Measurements from ENCODE around the gene NR2F6. TPM values are rescaled to one million over a fixed set of nuclear protein-coding genes. Genes with fewer than 3 reads are reported as not detected.
A peak's percentile ranks its signal among the peaks of the same experiment; 100 is the strongest.

The NR2F6 gene
- total and polyA plus RNA-seq, 4 donors, result 10.4 to 27.7 (median 21.5) TPM

GRCh38 chr19:17236811-17237543, 8.7 kb downstream of the NR2F6 start:
- H3K4me3 ChIP-seq (ENCODE audit: low read length in 2 of 2), result no peak overlapping the region
- no peaks in the 10 kb centered on the region for H3K27me3 ChIP-seq (ENCODE audit: control insufficient read depth in 1 of 2, insufficient read depth in 2 of 2, low read length in 1 of 2)
- WGBS, 2 donors, result 88 to 90% methylated on average over 18 of the region's 18 CpGs
- H3K4me1 ChIP-seq (ENCODE audit: control insufficient read depth in 1 of 2, insufficient read depth in 2 of 2, low read length in 2 of 2), result peaks cover 0 to 3% of the 10 kb centered on the region in 2 donors
- H3K36me3 ChIP-seq (ENCODE audit: control insufficient read depth in 1 of 2, insufficient read depth in 2 of 2, low read length in 1 of 2), result no peaks in the 10 kb centered on the region
- ATAC-seq (ENCODE audit: low FRiP score) (no peak), DNase-seq (no peak)
- intact Hi-C loops (cut with DNase I), result no loop called here
- no peak overlapping the region for H3K27ac ChIP-seq (ENCODE audit: low read depth in 1 of 2, low read length in 2 of 2)
- H3K9me3 ChIP-seq (ENCODE audit: control insufficient read depth, low read length), result no peaks in the 10 kb centered on the region

GRCh38 chr19:17235971-17236777, 9.5 kb downstream of the NR2F6 start:
- ATAC-seq (ENCODE audit: low FRiP score) (peak; percentile 23), DNase-seq (no peak)
- 9 to 24% methylated on average over 8 to 24 of the region's 27 CpGs for WGBS, 2 donors

GRCh38 chr19:17235300-17235970, 10.3 kb downstream of the NR2F6 start:
- ATAC-seq (ENCODE audit: low FRiP score) (peak; percentile 92), DNase-seq (peak; percentile 86 to 92)
- Histone ChIP-seq H3K36me3 (ENCODE audit: control insufficient read depth in 1 of 2, insufficient read depth in 2 of 2, low read length in 1 of 2) (no peaks in the 10 kb centered on the region), H3K9me3 (ENCODE audit: control insufficient read depth, low read length) (no peaks in the 10 kb centered on the region), H3K27me3 (ENCODE audit: control insufficient read depth in 1 of 2, insufficient read depth in 2 of 2, low read length in 1 of 2) (no peaks in the 10 kb centered on the region), H3K4me1 (ENCODE audit: control insufficient read depth in 1 of 2, insufficient read depth in 2 of 2, low read length in 2 of 2) (peaks cover 0 to 3% of the 10 kb centered on the region in 2 donors), H3K27ac (ENCODE audit: low read depth in 1 of 2, low read length in 2 of 2) (peak overlapping the region in 1 of 2 donors; percentile 25), H3K4me3 (ENCODE audit: low read length in 2 of 2) (peak overlapping the region; percentile 17 to 43)
- intact Hi-C loops (cut with DNase I), result no loop called here
- 6 to 12% methylated on average over 68 to 80 of the region's 80 CpGs for whole genome bisulfite sequencing, 2 donors

More at GRCh38 chr19:17235971-17236777, 9.5 kb downstream of the NR2F6 start:
- no peak overlapping the region for H3K27ac ChIP-seq (ENCODE audit: low read depth in 1 of 2, low read length in 2 of 2)
- no peaks in the 10 kb centered on the region for H3K36me3 ChIP-seq (ENCODE audit: control insufficient read depth in 1 of 2, insufficient read depth in 2 of 2, low read length in 1 of 2)
- H3K4me1 ChIP-seq (ENCODE audit: control insufficient read depth in 1 of 2, insufficient read depth in 2 of 2, low read length in 2 of 2), result peaks cover 0 to 3% of the 10 kb centered on the region in 2 donors
- peak overlapping the region in 1 of 2 donors; percentile 43 for H3K4me3 ChIP-seq (ENCODE audit: low read length in 2 of 2)
- H3K27me3 ChIP-seq (ENCODE audit: control insufficient read depth in 1 of 2, insufficient read depth in 2 of 2, low read length in 1 of 2), result no peaks in the 10 kb centered on the region
- intact Hi-C loops (cut with DNase I), result no loop called here
- H3K9me3 ChIP-seq (ENCODE audit: control insufficient read depth, low read length), result no peaks in the 10 kb centered on the region

GRCh38 chr19:17234911-17235299, 10.8 kb downstream of the NR2F6 start:
- peak; percentile 65 for ATAC-seq (ENCODE audit: low FRiP score)
- H3K9me3 ChIP-seq (ENCODE audit: control insufficient read depth, low read length), result no peaks in the 10 kb centered on the region
- no peak overlapping the region for H3K27ac ChIP-seq (ENCODE audit: low read depth in 1 of 2, low read length in 2 of 2)
- peak in 1 of 2 donors; percentile 72 for DNase-seq
- intact Hi-C loops (cut with DNase I), result no loop called here
- H3K4me1 ChIP-seq (ENCODE audit: control insufficient read depth in 1 of 2, insufficient read depth in 2 of 2, low read length in 2 of 2), result peaks cover 0 to 3% of the 10 kb centered on the region in 2 donors
- H3K36me3 ChIP-seq (ENCODE audit: control insufficient read depth in 1 of 2, insufficient read depth in 2 of 2, low read length in 1 of 2), result no peaks in the 10 kb centered on the region
- H3K27me3 ChIP-seq (ENCODE audit: control insufficient read depth in 1 of 2, insufficient read depth in 2 of 2, low read length in 1 of 2), result no peaks in the 10 kb centered on the region
- 39 to 43% methylated on average over 11 of the region's 11 CpGs for WGBS, 2 donors
- no peak overlapping the region for H3K4me3 ChIP-seq (ENCODE audit: low read length in 2 of 2)

- H3K4me3 ChIP-seq (ENCODE audit: low read length in 2 of 2), result no peak overlapping the region
- no peaks in the 10 kb centered on the region for H3K36me3 ChIP-seq (ENCODE audit: control insufficient read depth in 1 of 2, insufficient read depth in 2 of 2, low read length in 1 of 2)
- no peak overlapping the region for H3K27ac ChIP-seq (ENCODE audit: low read depth in 1 of 2, low read length in 2 of 2)
- ATAC-seq (ENCODE audit: low FRiP score) (no peak), DNase-seq (no peak)
- H3K27me3 ChIP-seq (ENCODE audit: control insufficient read depth in 1 of 2, insufficient read depth in 2 of 2, low read length in 1 of 2), result no peaks in the 10 kb centered on the region
- 88 to 91% methylated on average over 25 of the region's 25 CpGs for WGBS, 2 donors
- H3K9me3 ChIP-seq (ENCODE audit: control insufficient read depth, low read length), result no peaks in the 10 kb centered on the region
- peaks cover 0 to 3% of the 10 kb centered on the region in 2 donors for H3K4me1 ChIP-seq (ENCODE audit: control insufficient read depth in 1 of 2, insufficient read depth in 2 of 2, low read length in 2 of 2)
- intact Hi-C loops (cut with DNase I), result no loop called here
These were observed 13.5 kb downstream of the NR2F6 start for GRCh38 chr19:17232258-17232657.

GRCh38 chr19:17229890-17230289, 15.8 kb downstream of the NR2F6 start:
- intact Hi-C loops (cut with DNase I), result loop anchor here in 1 of 2 donors (5.0 kb wide), 1 partner anchor 153 kb away; the partner anchor contains the start of genes HAUS8 and MYO9B
- Histone ChIP-seq H3K4me3 (ENCODE audit: low read length in 2 of 2) (no peak overlapping the region), H3K27ac (ENCODE audit: low read depth in 1 of 2, low read length in 2 of 2) (no peak overlapping the region), H3K4me1 (ENCODE audit: control insufficient read depth in 1 of 2, insufficient read depth in 2 of 2, low read length in 2 of 2) (peaks cover 0 to under 1% of the 10 kb centered on the region in 2 donors), H3K36me3 (ENCODE audit: control insufficient read depth in 1 of 2, insufficient read depth in 2 of 2, low read length in 1 of 2) (no peaks in the 10 kb centered on the region), H3K9me3 (ENCODE audit: control insufficient read depth, low read length) (no peaks in the 10 kb centered on the region), H3K27me3 (ENCODE audit: control insufficient read depth in 1 of 2, insufficient read depth in 2 of 2, low read length in 1 of 2) (no peaks in the 10 kb centered on the region)
- WGBS, 2 donors, result 92 to 98% methylated on average over 3 of the region's 3 CpGs
- no peak for ATAC-seq (ENCODE audit: low FRiP score)
- no peak for DNase-seq

GRCh38 chr19:17227798-17228367, 17.8 kb downstream of the NR2F6 start:
- intact Hi-C loops (cut with DNase I), result loop anchor here in 1 of 2 donors (5.0 kb wide), 1 partner anchor 151 kb away; the partner anchor contains the start of genes HAUS8 and MYO9B
- Histone ChIP-seq H3K27ac (ENCODE audit: low read depth in 1 of 2, low read length in 2 of 2) (no peak overlapping the region), H3K36me3 (ENCODE audit: control insufficient read depth in 1 of 2, insufficient read depth in 2 of 2, low read length in 1 of 2) (no peaks in the 10 kb centered on the region), H3K4me1 (ENCODE audit: control insufficient read depth in 1 of 2, insufficient read depth in 2 of 2, low read length in 2 of 2) (no peaks in the 10 kb centered on the region), H3K27me3 (ENCODE audit: control insufficient read depth in 1 of 2, insufficient read depth in 2 of 2, low read length in 1 of 2) (no peaks in the 10 kb centered on the region), H3K4me3 (ENCODE audit: low read length in 2 of 2) (no peak overlapping the region), H3K9me3 (ENCODE audit: control insufficient read depth, low read length) (no peaks in the 10 kb centered on the region)
- peak in 1 of 2 donors; percentile 42 for DNase-seq
- WGBS, 2 donors, result 72 to 78% methylated on average over 13 of the region's 13 CpGs
- ATAC-seq (ENCODE audit: low FRiP score), result no peak

Data from aorta (tissue), 5 donors.